H1 (cell line): Measurements from ENCODE around the gene NHS. TPM values are rescaled to one million over a fixed set of nuclear protein-coding genes. Genes with fewer than 3 reads are reported as not detected.

Experiments used
- polyA plus RNA-seq, 7 experiments: library from polyadenylated mRNA; depleted of rRNA in 3 of 7; stranded (reverse) in 5 of 7; unstranded in 2 of 7; fragments of >200 nt in 5 of 7; fragments of 200-250 nt in 2 of 7; gene quantifications; 1 replicate in 5 of 7; 2 replicates in 1 of 7; 4 replicates in 1 of 7; pipeline versions ENCODE4 v1.2.1 to v1.2.3, GENCODE V29; 2011 to 2013; ENCODE audit warnings: missing spikeins in 2 of 7, mixed read lengths in 2 of 7
- total RNA-seq: library from RNA; stranded (reverse); fragmentation: NEBNext Ultra II Directional; extraction: Animal tissue kit (Norgen Biotek cat#: 25700); gene quantifications from 2 replicates; pipeline ENCODE4 v1.2.1, GENCODE V29; 2021
- TF ChIP-seq, protein P1 (sequence below): IDR thresholded peaks from 2 replicates; pipeline ENCODE4 v1.6.1; 2012; ENCODE audit warnings: inconsistent platforms

The NHS gene
- total and polyA plus RNA-seq, 2 of the 8 experiments (the other 6 are each of a cell fraction or from before 2014, with no cell fraction given) = 2.2 to 6.7 TPM

DNA sequence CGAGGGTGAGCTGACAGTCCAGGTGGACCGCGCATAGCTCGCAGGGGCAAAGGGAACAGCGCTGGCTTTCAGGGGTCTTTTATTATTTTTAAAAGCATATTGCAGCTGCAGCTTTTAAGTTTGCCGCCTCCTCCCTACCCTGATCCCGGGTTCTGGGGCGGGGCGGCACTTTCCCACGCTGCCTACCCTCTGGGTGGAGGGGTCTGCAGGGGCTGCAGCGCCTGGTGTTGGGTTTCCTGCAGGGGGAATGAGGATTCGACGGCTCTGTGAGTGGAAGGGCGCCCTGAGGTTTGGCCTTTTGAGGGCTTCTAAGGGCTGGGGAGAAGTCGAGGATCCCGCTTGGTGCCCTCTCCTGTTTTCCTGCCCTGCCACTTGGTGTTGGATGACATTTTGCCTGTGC lies 281.6 kb downstream of the NHS start (continued):
- TF ChIP-seq, protein P1, sequence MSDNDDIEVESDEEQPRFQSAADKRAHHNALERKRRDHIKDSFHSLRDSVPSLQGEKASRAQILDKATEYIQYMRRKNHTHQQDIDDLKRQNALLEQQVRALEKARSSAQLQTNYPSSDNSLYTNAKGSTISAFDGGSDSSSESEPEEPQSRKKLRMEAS = no peak
